Muscle of leg (tissue), 16 donors: ENCODE data around the gene INTS2. TPM values are rescaled to one million over a fixed set of nuclear protein-coding genes. Genes with fewer than 3 reads are reported as not detected.

Source experiments
- DNase-seq: peaks from one replicate; pipeline ENCODE4 v3.0.0; 2013
- H3K27ac ChIP-seq: one replicate; pipeline ENCODE4 v1.5.1; 2013; ENCODE audit warnings: mild to moderate bottlenecking, low read length, control low read depth
- H3K27me3 ChIP-seq: one replicate; pipeline ENCODE4 v1.6.1; 2013; ENCODE audit warnings: low read length; ENCODE audit not compliant: control insufficient read depth, insufficient read depth
- H3K36me3 ChIP-seq: one replicate; pipeline ENCODE4 v1.6.1; 2013; ENCODE audit warnings: low read length; ENCODE audit not compliant: control insufficient read depth, insufficient read depth
- H3K4me1 ChIP-seq: one replicate; pipeline ENCODE4 v1.6.1; 2013; ENCODE audit warnings: low read length; ENCODE audit not compliant: control insufficient read depth, insufficient read depth
- H3K4me3 ChIP-seq: one replicate; pipeline ENCODE4 v1.5.1; 2013; ENCODE audit warnings: low read length, control low read depth
- H3K9me3 ChIP-seq: replicated peaks from 2 replicates; pipeline ENCODE4 v1.6.1; 2013; ENCODE audit warnings: low read depth, low read length; ENCODE audit not compliant: control insufficient read depth
- whole genome bisulfite sequencing: methylation state at CpG from one replicate; pipeline ENCODE4 v1.1.5; 2013; ENCODE audit warnings: missing lambda C conversion rate; ENCODE audit not compliant: insufficient coverage; 5-methylcytosine and 5-hydroxymethylcytosine counted together
- long read RNA-seq, 11 donors: transcript quantifications; one replicate each; lab custom pipeline, GENCODE V29; 2026
- polyA plus RNA-seq, 8 donors: library from polyadenylated mRNA; unstranded; fragments of 120-200 nt; gene quantifications; one replicate each; pipeline versions ENCODE4 v1.2.1 to v1.2.3, GENCODE V29; 2013; ENCODE audit warnings: inconsistent platforms in 1 of 8, low replicate concordance in 1 of 8; ENCODE audit not compliant: insufficient read length in 8 of 8, insufficient read depth in 1 of 8
- total RNA-seq: library from RNA; stranded (reverse); fragments of 120-200 nt; gene quantifications from one replicate; pipeline ENCODE4 v1.2.4, GENCODE V29; 2013

The INTS2 gene
- total RNA-seq (12.7 TPM), polyA plus RNA-seq (10 to 100 TPM in 2 of 8 donors, 1 to 10 TPM in 6; 6.3 to 11.4 (median 9.2) TPM)
- long read RNA-seq, donor 1, result 0 reads
- long read RNA-seq, donor 2, result 0 reads
- long read RNA-seq, donor 3, result 0 reads
- long read RNA-seq, donor 4, result 0 reads
- long read RNA-seq, donor 5, result 0 reads
- long read RNA-seq, donor 6, result 0 reads
- long read RNA-seq, donor 7, full-length matches to known transcripts, result 2 of 2 reads
- long read RNA-seq, donor 7, partial matches to known transcripts, result 0 of 2 reads
- long read RNA-seq, donor 7, other reads (novel, unspliced or antisense), result 0 of 2 reads
- long read RNA-seq, donor 8, full-length matches to known transcripts, result 1 of 1 reads
- long read RNA-seq, donor 8, partial matches to known transcripts, result 0 of 1 reads
- long read RNA-seq, donor 8, other reads (novel, unspliced or antisense), result 0 of 1 reads
- long read RNA-seq, donor 9, full-length matches to known transcripts, result 1 of 1 reads
- long read RNA-seq, donor 9, partial matches to known transcripts, result 0 of 1 reads
- long read RNA-seq, donor 9, other reads (novel, unspliced or antisense), result 0 of 1 reads
- long read RNA-seq, donor 10, full-length matches to known transcripts, result 2 of 2 reads
- long read RNA-seq, donor 10, partial matches to known transcripts, result 0 of 2 reads
- long read RNA-seq, donor 10, other reads (novel, unspliced or antisense), result 0 of 2 reads
- long read RNA-seq, donor 11, result 0 reads

GRCh38 chr17:61927208-61928100 lies at the start of gene INTS2:
TSS of gene INTS2 (minus strand) at chr17:61927982. CDS start at chr17:61926644, 1,338 bp downstream.
- peak; percentile 99 for DNase-seq
- peaks cover 5% of the 10 kb centered on the region for H3K4me1 ChIP-seq
- no peaks in the 10 kb centered on the region for H3K9me3 ChIP-seq
- peak within 1 kb of the TSS; percentile 82 for H3K4me3 ChIP-seq
- peaks cover 15% of the 10 kb centered on the region for H3K36me3 ChIP-seq
- 0% methylated on average over 41 of the region's 58 CpGs for WGBS
- H3K27ac ChIP-seq, result peak within 1 kb of the TSS; percentile 93
- H3K27me3 ChIP-seq, result no peaks in the 10 kb centered on the region

GRCh38 chr17:61974115-61974514 lies 46.3 kb upstream of the INTS2 start:
- no peaks in the 10 kb centered on the region for H3K27me3 ChIP-seq

GRCh38 chr17:61972311-61972710 lies 44.5 kb upstream of the INTS2 start:
- no peak for DNase-seq
- no peaks in the 10 kb centered on the region for H3K4me1 ChIP-seq
- H3K9me3 ChIP-seq, result no peaks in the 10 kb centered on the region
- no peaks in the 10 kb centered on the region for H3K27me3 ChIP-seq
- H3K36me3 ChIP-seq, result peaks cover 36% of the 10 kb centered on the region
- no peak overlapping the region for H3K27ac ChIP-seq
- H3K4me3 ChIP-seq, result no peak overlapping the region

More at GRCh38 chr17:61974115-61974514, 46.3 kb upstream of the INTS2 start:
- 94% methylated on average over 3 of the region's 7 CpGs for WGBS
- Histone ChIP-seq H3K4me1 (no peaks in the 10 kb centered on the region), H3K27ac (no peak overlapping the region), H3K9me3 (no peaks in the 10 kb centered on the region), H3K4me3 (no peak overlapping the region), H3K36me3 (peaks cover 29% of the 10 kb centered on the region)
- DNase-seq, result no peak

GRCh38 chr17:61970030-61970429 lies 42.2 kb upstream of the INTS2 start:
- Histone ChIP-seq H3K4me1 (no peaks in the 10 kb centered on the region), H3K27ac (no peak overlapping the region), H3K27me3 (no peaks in the 10 kb centered on the region), H3K36me3 (peaks cover 39% of the 10 kb centered on the region), H3K9me3 (no peaks in the 10 kb centered on the region), H3K4me3 (no peak overlapping the region)
- 100% methylated on average over 1 of the region's 1 CpG for WGBS
- no peak for DNase-seq

- 90% methylated on average over 2 of the region's 5 CpGs for WGBS
- no peaks in the 10 kb centered on the region for H3K9me3 ChIP-seq
- no peaks in the 10 kb centered on the region for H3K4me1 ChIP-seq
- H3K27me3 ChIP-seq, result no peaks in the 10 kb centered on the region
- H3K36me3 ChIP-seq, result peaks cover 49% of the 10 kb centered on the region
- no peak overlapping the region for H3K4me3 ChIP-seq
- no peak overlapping the region for H3K27ac ChIP-seq
- DNase-seq, result no peak
Measured at GRCh38 chr17:61968757-61969156, 41.0 kb upstream of the INTS2 start.

GRCh38 chr17:61967729-61968128 lies 39.9 kb upstream of the INTS2 start:
- H3K27me3 ChIP-seq, result no peaks in the 10 kb centered on the region
- no peaks in the 10 kb centered on the region for H3K4me1 ChIP-seq
- no peak for DNase-seq
- H3K27ac ChIP-seq, result no peak overlapping the region
- H3K9me3 ChIP-seq, result no peaks in the 10 kb centered on the region
- H3K4me3 ChIP-seq, result no peak overlapping the region
- peaks cover 54% of the 10 kb centered on the region for H3K36me3 ChIP-seq
- WGBS, result no CpG with 5 or more reads among the region's 2 CpGs

- no CpG with 5 or more reads among the region's 1 CpG for WGBS
- peak; percentile 5 for DNase-seq
- H3K9me3 ChIP-seq, result no peaks in the 10 kb centered on the region
- no peak overlapping the region for H3K27ac ChIP-seq
- no peak overlapping the region for H3K4me3 ChIP-seq
- H3K27me3 ChIP-seq, result no peaks in the 10 kb centered on the region
- H3K36me3 ChIP-seq, result peaks cover 48% of the 10 kb centered on the region
- H3K4me1 ChIP-seq, result no peaks in the 10 kb centered on the region
Measured at GRCh38 chr17:61966191-61966590, 38.4 kb upstream of the INTS2 start.

GRCh38 chr17:61955619-61956018 lies 27.8 kb upstream of the INTS2 start:
- no peaks in the 10 kb centered on the region for H3K4me1 ChIP-seq
- no CpG with 5 or more reads among the region's 4 CpGs for WGBS
- no peak overlapping the region for H3K4me3 ChIP-seq
- peaks cover 45% of the 10 kb centered on the region for H3K36me3 ChIP-seq
- no peaks in the 10 kb centered on the region for H3K27me3 ChIP-seq
- no peak overlapping the region for H3K27ac ChIP-seq
- no peaks in the 10 kb centered on the region for H3K9me3 ChIP-seq
- no peak for DNase-seq

GRCh38 chr17:61947367-61948078 lies 19.7 kb upstream of the INTS2 start:
- H3K9me3 ChIP-seq, result no peaks in the 10 kb centered on the region
- H3K27me3 ChIP-seq, result no peaks in the 10 kb centered on the region
- DNase-seq, result no peak
- H3K4me1 ChIP-seq, result no peaks in the 10 kb centered on the region
- peaks cover 19% of the 10 kb centered on the region for H3K36me3 ChIP-seq
- H3K27ac ChIP-seq, result no peak overlapping the region
- no CpG with 5 or more reads among the region's 3 CpGs for WGBS
- no peak overlapping the region for H3K4me3 ChIP-seq
